Neural progenitor cell (in vitro differentiated cells): ENCODE results near the gene PRELID1.

Experiments
- EZH2phosphoT487 ChIP-seq: fragments of 200-600 bp; sonication (generic); IDR thresholded peaks from 2 replicates; pipeline ENCODE4 v1.6.1; 2017; ENCODE audit warnings: antibody characterized with exemption
- TF ChIP-seq, protein P1 (sequence below): fragments of 200-600 bp; sonication (generic); IDR thresholded peaks from 2 replicates; pipeline ENCODE4 v1.5.1; 2017; ENCODE audit warnings: antibody characterized with exemption, mild to moderate bottlenecking

DNA sequence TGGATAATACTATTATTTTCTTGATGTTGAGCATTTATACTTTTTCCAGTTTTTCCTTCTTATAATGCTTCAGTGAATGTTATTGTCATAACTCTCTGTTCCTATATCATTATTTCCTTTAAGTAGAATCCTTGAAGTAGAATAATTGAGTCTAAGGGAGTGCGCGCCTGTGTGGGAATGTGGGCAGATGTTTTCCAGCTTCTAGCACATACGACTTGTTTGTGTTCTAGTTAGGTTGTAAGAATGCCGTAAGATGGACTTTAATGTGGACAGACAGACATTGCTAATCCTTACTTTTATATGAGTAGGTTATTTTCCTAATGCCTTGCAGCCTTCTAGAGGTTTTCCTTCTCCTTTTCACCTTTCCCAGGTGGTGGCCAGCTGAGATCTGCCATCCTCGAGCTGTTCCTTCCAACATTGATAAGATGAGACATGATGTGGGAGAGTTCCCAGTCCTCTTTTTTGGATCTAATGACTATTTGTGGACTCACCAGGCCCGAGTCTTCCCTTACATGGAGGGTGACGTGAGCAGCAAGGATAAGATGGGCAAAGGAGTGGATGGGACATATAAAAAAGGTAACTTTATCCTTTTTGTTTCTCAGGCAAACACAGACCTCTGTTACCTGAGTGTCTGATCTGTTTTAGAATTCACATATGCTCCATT, 34.2 kb upstream of the PRELID1 start:
- TF ChIP-seq, protein P1, sequence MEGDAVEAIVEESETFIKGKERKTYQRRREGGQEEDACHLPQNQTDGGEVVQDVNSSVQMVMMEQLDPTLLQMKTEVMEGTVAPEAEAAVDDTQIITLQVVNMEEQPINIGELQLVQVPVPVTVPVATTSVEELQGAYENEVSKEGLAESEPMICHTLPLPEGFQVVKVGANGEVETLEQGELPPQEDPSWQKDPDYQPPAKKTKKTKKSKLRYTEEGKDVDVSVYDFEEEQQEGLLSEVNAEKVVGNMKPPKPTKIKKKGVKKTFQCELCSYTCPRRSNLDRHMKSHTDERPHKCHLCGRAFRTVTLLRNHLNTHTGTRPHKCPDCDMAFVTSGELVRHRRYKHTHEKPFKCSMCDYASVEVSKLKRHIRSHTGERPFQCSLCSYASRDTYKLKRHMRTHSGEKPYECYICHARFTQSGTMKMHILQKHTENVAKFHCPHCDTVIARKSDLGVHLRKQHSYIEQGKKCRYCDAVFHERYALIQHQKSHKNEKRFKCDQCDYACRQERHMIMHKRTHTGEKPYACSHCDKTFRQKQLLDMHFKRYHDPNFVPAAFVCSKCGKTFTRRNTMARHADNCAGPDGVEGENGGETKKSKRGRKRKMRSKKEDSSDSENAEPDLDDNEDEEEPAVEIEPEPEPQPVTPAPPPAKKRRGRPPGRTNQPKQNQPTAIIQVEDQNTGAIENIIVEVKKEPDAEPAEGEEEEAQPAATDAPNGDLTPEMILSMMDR: no peak
- no peak for TF ChIP-seq EZH2phosphoT487
